ENCODE results near the gene GLT1D1. TPM values are rescaled to one million over a fixed set of nuclear protein-coding genes. Genes with fewer than 3 reads are reported as not detected.

Gene GLT1D1
- total RNA-seq, 4 donors from 2014 or later, result 0.09 to 10.4 (median 0.71) TPM

DNA sequence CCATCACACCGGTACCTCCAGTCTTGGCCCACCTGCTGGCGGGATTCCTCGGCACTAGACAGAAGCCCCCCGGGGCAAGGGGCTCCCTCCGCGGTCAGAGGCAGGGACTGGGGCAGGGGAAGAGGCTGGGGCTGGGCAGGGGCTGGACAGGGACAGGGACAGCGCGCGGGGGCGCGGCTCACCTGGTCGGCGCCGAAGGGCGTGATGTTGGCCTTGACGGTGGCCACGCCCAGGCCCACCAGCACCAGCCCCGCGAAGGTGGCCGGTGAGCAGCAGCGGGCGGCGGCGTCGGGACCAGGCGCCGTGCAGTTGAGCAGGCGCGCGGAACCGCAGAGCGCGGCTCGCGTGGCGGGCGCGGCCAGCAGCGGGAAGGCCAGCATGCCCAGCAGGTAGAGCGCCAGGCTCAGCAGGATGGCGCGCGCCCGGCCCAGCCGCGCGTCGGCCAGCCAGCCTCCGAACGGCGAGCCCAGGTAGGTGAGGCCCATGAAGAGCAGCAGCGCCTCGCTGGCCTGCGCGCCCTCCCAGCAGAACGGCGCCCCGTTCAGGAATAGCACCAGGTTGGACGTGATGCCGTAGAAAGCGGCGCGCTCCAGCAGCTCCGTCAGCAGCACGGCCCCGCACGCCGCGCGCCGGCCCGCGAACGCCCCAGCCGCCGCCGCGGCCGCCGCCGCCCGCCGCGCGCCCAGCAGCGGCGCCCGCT, 29.9 kb upstream of the GLT1D1 start:
- TF ChIP-seq CTCF (IDR thresholded peaks at IDR 0.05), result no peak
- DNase-seq (ENCODE audit: low spot score) (no peak), ATAC-seq (ENCODE audit: low FRiP score) (peak; percentile 29)

GRCh38 chr12:128823916-128824839, 29.1 kb upstream of the GLT1D1 start, which contains the start of gene SLC15A4:
Gene SLC15A4 (minus strand): TSS chr12:128823958. CDS start chr12:128823943, 15 bp downstream.
- TF ChIP-seq CTCF (IDR thresholded peaks at IDR 0.05), result no peak
- ATAC-seq (ENCODE audit: low FRiP score) (peak; percentile 97), DNase-seq (ENCODE audit: low spot score) (peak; percentile 96)

DNA sequence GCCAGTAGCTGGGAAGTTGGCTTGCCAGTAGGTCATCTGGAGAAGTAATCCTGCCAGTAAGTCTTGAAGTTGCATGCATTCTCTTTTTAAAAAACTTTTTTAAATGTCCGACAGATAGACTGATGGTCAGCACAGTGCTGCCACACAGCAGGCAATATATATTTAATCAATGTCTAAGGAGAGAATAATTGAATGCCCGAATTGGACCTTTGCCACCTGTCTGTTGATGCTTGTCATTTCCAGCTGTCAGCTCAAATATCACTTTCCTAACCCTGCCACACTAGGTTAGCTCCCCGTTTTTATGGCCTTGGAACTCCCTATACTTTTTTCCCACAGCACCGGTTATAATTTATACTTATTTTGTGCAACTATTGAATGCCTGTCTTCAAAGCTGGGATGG, 27.4 kb upstream of the GLT1D1 start:
- no peak for TF ChIP-seq CTCF (IDR thresholded peaks at IDR 0.05)
- no peak for DNase-seq (ENCODE audit: low spot score)
- ATAC-seq (ENCODE audit: low FRiP score), result no peak

GRCh38 chr12:128827724-128828123, 25.6 kb upstream of the GLT1D1 start:
- no peak for ATAC-seq (ENCODE audit: low FRiP score)
- no peak for DNase-seq (ENCODE audit: low spot score)
- no peak for TF ChIP-seq CTCF (IDR thresholded peaks at IDR 0.05)

DNA sequence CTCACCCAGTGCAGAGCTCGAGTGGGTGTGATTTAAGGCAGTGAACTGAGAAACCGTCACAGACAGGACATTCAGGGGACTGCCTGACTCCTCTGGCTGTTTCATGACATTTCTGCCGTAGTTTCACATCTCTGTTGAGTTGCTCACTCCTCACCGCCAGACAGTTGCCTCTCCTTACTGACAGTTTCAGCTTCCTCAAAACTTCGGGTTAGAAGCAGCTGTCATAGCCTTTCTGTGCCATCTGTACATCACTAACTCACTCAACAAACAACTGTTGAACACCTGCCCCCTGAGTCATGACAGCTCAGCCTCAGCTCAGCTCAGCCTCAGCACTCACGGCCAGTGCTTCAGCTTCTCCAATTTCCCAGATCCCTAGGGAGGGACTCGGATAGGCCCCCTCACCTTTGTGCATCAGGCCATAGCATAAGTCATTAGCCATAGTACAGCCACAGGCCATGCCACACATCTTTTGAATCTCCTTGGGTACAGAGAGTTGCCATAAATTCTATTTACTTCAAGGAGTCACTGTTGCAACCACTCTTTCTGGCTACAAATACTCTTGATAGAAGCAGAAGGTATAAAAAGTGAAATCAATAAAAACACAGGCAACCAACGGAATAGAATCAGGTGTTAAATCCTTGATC, 23.3 kb upstream of the GLT1D1 start:
- DNase-seq (ENCODE audit: low spot score), result no peak
- peak; percentile 51 for ATAC-seq (ENCODE audit: low FRiP score)
- no peak for TF ChIP-seq CTCF (IDR thresholded peaks at IDR 0.05)

- ATAC-seq (ENCODE audit: low FRiP score) (no peak), DNase-seq (ENCODE audit: low spot score) (no peak)
- TF ChIP-seq CTCF (IDR thresholded peaks at IDR 0.05), result no peak
Measured at GRCh38 chr12:128830505-128830893, 22.8 kb upstream of the GLT1D1 start.
